Loucy (cell line): ENCODE results near the gene RAP2C.
"Not testable (repeated sequence)": the region's sequence is repeated elsewhere in the genome, so short reads cannot be mapped to it uniquely, and the experiment has no call there.

Source experiments
- H2AFZ ChIP-seq: fragments of 200-600 bp; sonication (generic); 2 replicates; pipeline ENCODE4 v1.6.0; 2016; ENCODE audit warnings: antibody characterized with exemption, mild to moderate bottlenecking, low read length, moderate library complexity
- H3F3A ChIP-seq: fragments of 200-600 bp; 2 replicates; pipeline ENCODE4 v1.6.0; 2016; ENCODE audit warnings: antibody characterized with exemption, low read depth, mild to moderate bottlenecking
- H3K27me3 ChIP-seq: fragments of 200-600 bp; sonication (generic); 2 replicates; pipeline ENCODE4 v1.6.1; 2014; ENCODE audit warnings: low read length, mild to moderate bottlenecking; ENCODE audit not compliant: insufficient read depth, poor library complexity, severe bottlenecking
- H3K36me3 ChIP-seq: fragments of 200-600 bp; sonication (generic); 2 replicates; pipeline ENCODE4 v1.6.1; 2016; ENCODE audit warnings: low read length; ENCODE audit not compliant: insufficient read depth
- H3K4me1 ChIP-seq: fragments of 200-600 bp; sonication (generic); 2 replicates; pipeline ENCODE4 v1.5.1; 2014; ENCODE audit warnings: low read length, mild to moderate bottlenecking; ENCODE audit not compliant: insufficient read depth, poor library complexity, severe bottlenecking
- H3K4me2 ChIP-seq: fragments of 200-600 bp; sonication (generic); 2 replicates; pipeline ENCODE4 v1.6.0; 2014; ENCODE audit warnings: antibody characterized with exemption, low read length, low read depth, mild to moderate bottlenecking; ENCODE audit not compliant: poor library complexity, severe bottlenecking
- H3K4me3 ChIP-seq: fragments of 200-600 bp; sonication (generic); 2 replicates; pipeline ENCODE4 v1.5.1; 2014; ENCODE audit warnings: low read length, mild to moderate bottlenecking, mixed read lengths; ENCODE audit not compliant: poor library complexity, severe bottlenecking
- H3K79me2 ChIP-seq: fragments of 200-600 bp; sonication (generic); 2 replicates; pipeline ENCODE4 v1.6.1; 2014; ENCODE audit warnings: low read length; ENCODE audit not compliant: insufficient read depth
- H3K9ac ChIP-seq: fragments of 200-600 bp; sonication (generic); 2 replicates; pipeline ENCODE4 v1.6.0; 2014; ENCODE audit warnings: mild to moderate bottlenecking, low read depth, low read length, moderate library complexity; ENCODE audit not compliant: poor library complexity, severe bottlenecking
- H3K9me2 ChIP-seq: fragments of 200-600 bp; sonication (generic); replicated peaks from 2 replicates; pipeline ENCODE4 v1.6.1; 2016; ENCODE audit warnings: low read depth, low read length, mixed read lengths
- H3K9me3 ChIP-seq: fragments of 200-600 bp; sonication (generic); 2 replicates; pipeline ENCODE4 v1.6.1; 2014; ENCODE audit warnings: mild to moderate bottlenecking, antibody characterized with exemption, low read length, low read depth; ENCODE audit not compliant: insufficient read depth
- H4K20me1 ChIP-seq: fragments of 200-600 bp; sonication (generic); 2 replicates; pipeline ENCODE4 v1.6.0; 2014; ENCODE audit warnings: antibody characterized with exemption, low read length, mild to moderate bottlenecking; ENCODE audit not compliant: insufficient read depth, poor library complexity, severe bottlenecking
- EZH2phosphoT487 ChIP-seq: fragments of 200-600 bp; IDR thresholded peaks from 2 replicates; pipeline ENCODE4 v1.6.1; 2018; ENCODE audit warnings: antibody characterized with exemption, mild to moderate bottlenecking, moderate library complexity, borderline replicate concordance
- TF ChIP-seq, protein P1 (sequence below): fragments of 200-600 bp; sonication (generic); conservative IDR thresholded peaks from 2 replicates; pipeline ENCODE4 v1.5.1; 2014; ENCODE audit warnings: mild to moderate bottlenecking, antibody characterized with exemption, low read length

The RAP2C gene

DNA sequence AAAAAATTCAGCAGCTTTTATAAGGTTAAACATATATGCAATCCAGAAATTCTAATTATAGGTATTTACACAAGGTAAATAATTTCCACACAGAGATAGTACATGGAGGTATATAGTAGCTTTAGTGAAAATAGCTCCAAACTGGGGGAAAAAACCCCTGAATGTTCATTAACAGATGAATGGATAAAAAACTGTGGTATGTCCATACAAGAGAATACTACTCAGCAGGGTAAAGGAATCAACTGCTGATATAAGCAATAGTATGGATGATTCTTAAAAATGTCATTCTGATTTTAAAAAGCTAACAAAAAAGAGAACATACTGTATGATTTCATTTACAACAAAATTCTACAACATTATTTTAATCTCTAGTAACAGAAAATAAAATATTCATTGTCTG, 54.2 kb downstream of the RAP2C start:
- H3F3A ChIP-seq = no peaks in the 10 kb centered on the region
- TF ChIP-seq EZH2phosphoT487 = no peak
- TF ChIP-seq, protein P1, sequence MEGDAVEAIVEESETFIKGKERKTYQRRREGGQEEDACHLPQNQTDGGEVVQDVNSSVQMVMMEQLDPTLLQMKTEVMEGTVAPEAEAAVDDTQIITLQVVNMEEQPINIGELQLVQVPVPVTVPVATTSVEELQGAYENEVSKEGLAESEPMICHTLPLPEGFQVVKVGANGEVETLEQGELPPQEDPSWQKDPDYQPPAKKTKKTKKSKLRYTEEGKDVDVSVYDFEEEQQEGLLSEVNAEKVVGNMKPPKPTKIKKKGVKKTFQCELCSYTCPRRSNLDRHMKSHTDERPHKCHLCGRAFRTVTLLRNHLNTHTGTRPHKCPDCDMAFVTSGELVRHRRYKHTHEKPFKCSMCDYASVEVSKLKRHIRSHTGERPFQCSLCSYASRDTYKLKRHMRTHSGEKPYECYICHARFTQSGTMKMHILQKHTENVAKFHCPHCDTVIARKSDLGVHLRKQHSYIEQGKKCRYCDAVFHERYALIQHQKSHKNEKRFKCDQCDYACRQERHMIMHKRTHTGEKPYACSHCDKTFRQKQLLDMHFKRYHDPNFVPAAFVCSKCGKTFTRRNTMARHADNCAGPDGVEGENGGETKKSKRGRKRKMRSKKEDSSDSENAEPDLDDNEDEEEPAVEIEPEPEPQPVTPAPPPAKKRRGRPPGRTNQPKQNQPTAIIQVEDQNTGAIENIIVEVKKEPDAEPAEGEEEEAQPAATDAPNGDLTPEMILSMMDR = no peak
- H3K9me2 ChIP-seq = no peaks in the 10 kb centered on the region

DNA sequence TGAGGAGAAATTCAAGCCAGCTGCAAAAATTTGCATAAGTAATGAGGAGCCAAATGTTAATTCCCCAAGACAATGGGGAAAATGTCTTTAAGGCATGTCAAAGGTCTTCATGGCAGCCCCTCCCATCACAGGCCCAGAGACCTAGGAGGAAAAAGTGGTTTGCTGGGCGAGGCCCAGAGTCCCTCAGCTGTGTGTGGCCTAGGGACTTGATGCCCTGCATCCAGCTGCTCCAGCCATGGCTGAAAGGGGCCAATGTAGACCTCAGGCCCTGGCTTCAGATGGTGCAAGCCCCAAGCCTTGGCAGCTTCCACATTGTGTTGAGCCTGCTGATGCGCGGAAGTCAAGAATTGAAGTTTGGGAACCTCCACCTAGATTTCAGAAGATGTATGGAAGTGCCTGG, 56.2 kb downstream of the RAP2C start:
- H3K9me3 ChIP-seq, H3K4me2 ChIP-seq, H3K36me3 ChIP-seq, H3K79me2 ChIP-seq, H2AFZ ChIP-seq, H4K20me1 ChIP-seq, H3K9me2 ChIP-seq, H3K9ac ChIP-seq, H3K27me3 ChIP-seq, H3F3A ChIP-seq, H3K4me1 ChIP-seq, H3K4me3 ChIP-seq: not testable (repeated sequence)

More for the DNA sequence above, 54.2 kb downstream of the RAP2C start:
- no peaks in the 10 kb centered on the region for H3K27me3 ChIP-seq
- H2AFZ ChIP-seq = no peak overlapping the region
- H4K20me1 ChIP-seq = no peaks in the 10 kb centered on the region
- H3K36me3 ChIP-seq = no peaks in the 10 kb centered on the region
- no peak overlapping the region for H3K4me3 ChIP-seq
- H3K9ac ChIP-seq = no peak overlapping the region
- no peaks in the 10 kb centered on the region for H3K79me2 ChIP-seq
- H3K9me3 ChIP-seq = no peaks in the 10 kb centered on the region
- no peak overlapping the region for H3K4me2 ChIP-seq
- no peaks in the 10 kb centered on the region for H3K4me1 ChIP-seq

DNA sequence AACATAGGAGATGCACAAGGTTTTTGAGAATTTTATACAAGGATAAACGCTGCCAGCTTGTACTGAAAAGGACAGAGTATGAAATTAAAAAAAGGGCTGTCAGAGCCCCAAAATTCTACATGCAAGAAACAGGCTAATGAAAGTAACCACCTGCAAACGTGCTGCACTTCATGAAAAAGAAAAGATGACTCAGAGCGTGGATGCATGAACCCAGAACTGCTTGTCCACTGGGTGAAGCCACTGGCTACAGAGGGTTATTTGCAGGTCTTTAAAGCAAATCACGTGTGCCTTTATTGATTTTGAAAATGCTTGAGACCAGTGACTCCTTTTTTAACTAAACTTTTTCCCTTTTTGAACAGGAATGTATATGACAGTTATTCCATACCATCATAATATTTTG, 66.1 kb downstream of the RAP2C start:
- TF ChIP-seq, protein P1 = no peak
- TF ChIP-seq EZH2phosphoT487 = no peak

More for the DNA sequence above, 66.1 kb downstream of the RAP2C start:
- Histone ChIP-seq H3K9me2 (no peaks in the 10 kb centered on the region), H3K9me3 (no peaks in the 10 kb centered on the region), H3K79me2 (no peaks in the 10 kb centered on the region), H3K36me3 (no peaks in the 10 kb centered on the region), H3F3A (no peaks in the 10 kb centered on the region), H3K27me3 (no peaks in the 10 kb centered on the region), H3K4me3 (no peak overlapping the region), H3K4me1 (no peaks in the 10 kb centered on the region), H3K9ac (no peak overlapping the region), H2AFZ (no peak overlapping the region), H3K4me2 (no peak overlapping the region), H4K20me1 (no peaks in the 10 kb centered on the region)
